Suprapubic skin (tissue), 4 donors: ENCODE data around the gene SYF2.

Experiments used
- CTCF ChIP-seq, 2 donors: fragments of 200-600 bp in 1 of 2; fragments of 450-650 bp in 1 of 2; sonication (generic) in 1 of 2; IDR thresholded peaks; one replicate each; pipeline ENCODE4 v1.5.1; 2016 to 2019; ENCODE audit warnings: antibody characterized with exemption in 2 of 2, mild to moderate bottlenecking in 1 of 2, moderate library complexity in 1 of 2
- POLR2A ChIP-seq, 2 donors: fragments of 450-650 bp; IDR thresholded peaks; one replicate each; pipeline ENCODE4 v1.6.1; 2017; ENCODE audit warnings: antibody characterized with exemption in 2 of 2, mild to moderate bottlenecking in 2 of 2, moderate library complexity in 2 of 2
- POLR2AphosphoS5 ChIP-seq, 3 donors: sonication (generic); formaldehyde crosslinking; IDR thresholded peaks; one replicate each; pipeline ENCODE4 v1.6.1; 2017; ENCODE audit warnings: antibody characterized with exemption in 3 of 3

GRCh38 chr1:25199819-25200620 lies 32.3 kb downstream of the SYF2 start:
- TF ChIP-seq CTCF (IDR thresholded peaks at IDR 0.05) (no peak), POLR2A (IDR thresholded peaks at IDR 0.05) (no peak), POLR2AphosphoS5 (IDR thresholded peaks at IDR 0.05) (no peak)
